NB4 (cell line): ENCODE measurements around the gene SNRNP40.

ENCODE experiments used
- MYC ChIP-seq: IDR thresholded peaks from 2 replicates; pipeline ENCODE4 v1.6.1; 2011; ENCODE audit warnings: low read depth, low read length
- POLR2A ChIP-seq: IDR thresholded peaks from 2 replicates; pipeline ENCODE4 v1.6.1; 2011; ENCODE audit warnings: mild to moderate bottlenecking; ENCODE audit not compliant: insufficient read length; ENCODE audit errors: extremely low read depth
- TF ChIP-seq, protein P1 (sequence below): IDR thresholded peaks from one replicate; pipeline ENCODE4 v1.5.1; 2012; ENCODE audit warnings: low read depth, low read length
- TF ChIP-seq, protein P2 (sequence below): IDR thresholded peaks from 2 replicates; pipeline ENCODE4 v1.6.1; 2011; ENCODE audit warnings: low read depth, low read length

- TF ChIP-seq, protein P1, sequence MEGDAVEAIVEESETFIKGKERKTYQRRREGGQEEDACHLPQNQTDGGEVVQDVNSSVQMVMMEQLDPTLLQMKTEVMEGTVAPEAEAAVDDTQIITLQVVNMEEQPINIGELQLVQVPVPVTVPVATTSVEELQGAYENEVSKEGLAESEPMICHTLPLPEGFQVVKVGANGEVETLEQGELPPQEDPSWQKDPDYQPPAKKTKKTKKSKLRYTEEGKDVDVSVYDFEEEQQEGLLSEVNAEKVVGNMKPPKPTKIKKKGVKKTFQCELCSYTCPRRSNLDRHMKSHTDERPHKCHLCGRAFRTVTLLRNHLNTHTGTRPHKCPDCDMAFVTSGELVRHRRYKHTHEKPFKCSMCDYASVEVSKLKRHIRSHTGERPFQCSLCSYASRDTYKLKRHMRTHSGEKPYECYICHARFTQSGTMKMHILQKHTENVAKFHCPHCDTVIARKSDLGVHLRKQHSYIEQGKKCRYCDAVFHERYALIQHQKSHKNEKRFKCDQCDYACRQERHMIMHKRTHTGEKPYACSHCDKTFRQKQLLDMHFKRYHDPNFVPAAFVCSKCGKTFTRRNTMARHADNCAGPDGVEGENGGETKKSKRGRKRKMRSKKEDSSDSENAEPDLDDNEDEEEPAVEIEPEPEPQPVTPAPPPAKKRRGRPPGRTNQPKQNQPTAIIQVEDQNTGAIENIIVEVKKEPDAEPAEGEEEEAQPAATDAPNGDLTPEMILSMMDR, result no peak
- TF ChIP-seq MYC (no peak), POLR2A (no peak)
- TF ChIP-seq, protein P2, sequence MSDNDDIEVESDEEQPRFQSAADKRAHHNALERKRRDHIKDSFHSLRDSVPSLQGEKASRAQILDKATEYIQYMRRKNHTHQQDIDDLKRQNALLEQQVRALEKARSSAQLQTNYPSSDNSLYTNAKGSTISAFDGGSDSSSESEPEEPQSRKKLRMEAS, result no peak
These were observed 13.6 kb upstream of the SNRNP40 start for GRCh38 chr1:31310198-31310597.
